ENCODE data around the gene GALNTL6. TPM values are rescaled to one million over a fixed set of nuclear protein-coding genes. Genes with fewer than 3 reads are reported as not detected.
"Not testable (repeated sequence)": the region's sequence is repeated elsewhere in the genome, so short reads cannot be mapped to it uniquely, and the experiment has no call there.

The GALNTL6 gene
- total RNA-seq, 1 donor from 2014 or later = 2.1 TPM

- not testable (repeated sequence) for H3K4me1 ChIP-seq (ENCODE audit: control insufficient read depth in 3 of 3, insufficient read depth in 3 of 3, low read length in 3 of 3); H3K9me3 ChIP-seq (ENCODE audit: control insufficient read depth in 3 of 3, low read length in 3 of 3); H3K27me3 ChIP-seq (ENCODE audit: control insufficient read depth in 3 of 3, insufficient read depth in 3 of 3, low read length in 3 of 3); H3K9ac ChIP-seq (ENCODE audit: low read depth in 1 of 3, low read length in 3 of 3); H3K4me3 ChIP-seq (ENCODE audit: low read length in 3 of 3); H3K27ac ChIP-seq (ENCODE audit: low read depth, low read length); H3K36me3 ChIP-seq (ENCODE audit: control insufficient read depth in 3 of 3, insufficient read depth in 3 of 3, low read length in 3 of 3)
These were observed 1208.8 kb downstream of the GALNTL6 start for GRCh38 chr4:173021746-173022573.

DNA sequence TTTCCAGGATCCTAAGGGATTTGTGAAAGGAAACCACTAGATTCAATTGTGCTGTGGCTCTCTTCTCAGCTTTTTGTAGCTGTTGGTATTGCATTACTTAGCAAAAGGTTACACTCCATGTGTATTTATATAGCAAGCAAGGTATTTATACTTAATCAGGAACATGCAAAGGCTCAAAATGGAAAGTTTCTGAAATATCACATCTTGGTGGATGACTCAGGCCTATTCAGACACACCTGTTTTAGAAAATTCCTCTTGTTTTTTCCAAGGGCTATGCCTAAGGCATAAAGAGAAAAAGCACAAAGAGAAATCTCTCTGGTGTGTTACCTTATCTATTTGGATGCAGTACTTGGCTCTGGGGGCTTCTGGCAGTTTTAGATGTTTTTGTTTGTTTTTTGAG is 1211.0 kb downstream of the GALNTL6 start:
- Histone ChIP-seq H3K9ac (ENCODE audit: low read depth in 1 of 3, low read length in 3 of 3) (no peak overlapping the region), H3K27ac (ENCODE audit: low read depth, low read length) (no peak overlapping the region), H3K27me3 (ENCODE audit: control insufficient read depth in 3 of 3, insufficient read depth in 3 of 3, low read length in 3 of 3) (peaks cover 0 to 3% (median 0%) of the 10 kb centered on the region in 3 donors), H3K36me3 (ENCODE audit: control insufficient read depth in 3 of 3, insufficient read depth in 3 of 3, low read length in 3 of 3) (no peaks in the 10 kb centered on the region), H3K4me3 (ENCODE audit: low read length in 3 of 3) (no peak overlapping the region), H3K4me1 (ENCODE audit: control insufficient read depth in 3 of 3, insufficient read depth in 3 of 3, low read length in 3 of 3) (no peaks in the 10 kb centered on the region), H3K9me3 (ENCODE audit: control insufficient read depth in 3 of 3, low read length in 3 of 3) (no peaks in the 10 kb centered on the region)

- no peaks in the 10 kb centered on the region for H3K36me3 ChIP-seq (ENCODE audit: control insufficient read depth in 3 of 3, insufficient read depth in 3 of 3, low read length in 3 of 3)
- no peaks in the 10 kb centered on the region for H3K9me3 ChIP-seq (ENCODE audit: control insufficient read depth in 3 of 3, low read length in 3 of 3)
- no peak overlapping the region for H3K9ac ChIP-seq (ENCODE audit: low read depth in 1 of 3, low read length in 3 of 3)
- H3K27me3 ChIP-seq (ENCODE audit: control insufficient read depth in 3 of 3, insufficient read depth in 3 of 3, low read length in 3 of 3) = peaks cover 0 to 3% (median 0%) of the 10 kb centered on the region in 3 donors
- no peak overlapping the region for H3K4me3 ChIP-seq (ENCODE audit: low read length in 3 of 3)
- H3K27ac ChIP-seq (ENCODE audit: low read depth, low read length) = no peak overlapping the region
- no peaks in the 10 kb centered on the region for H3K4me1 ChIP-seq (ENCODE audit: control insufficient read depth in 3 of 3, insufficient read depth in 3 of 3, low read length in 3 of 3)
These were observed 1211.9 kb downstream of the GALNTL6 start for GRCh38 chr4:173025131-173025530.

DNA sequence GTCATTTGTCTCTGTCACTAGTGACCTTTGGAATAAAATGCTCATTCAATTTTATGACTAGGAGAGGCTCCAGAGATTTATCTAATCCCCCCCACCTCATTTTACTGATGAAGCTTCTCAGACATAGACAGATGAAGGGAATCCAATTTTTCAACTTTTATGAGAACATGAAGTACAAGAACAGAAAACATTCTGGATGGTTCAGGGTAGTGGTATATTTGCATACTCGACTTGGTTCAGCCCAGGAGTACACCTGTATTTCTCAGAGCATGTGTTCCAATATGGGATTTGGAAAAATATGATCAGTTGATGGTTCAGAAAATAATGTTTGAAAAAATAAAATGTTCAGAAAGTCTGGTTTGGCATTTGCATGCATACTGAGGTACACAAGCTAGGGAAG is 1224.0 kb downstream of the GALNTL6 start:
- no peaks in the 10 kb centered on the region for H3K9me3 ChIP-seq (ENCODE audit: control insufficient read depth in 3 of 3, low read length in 3 of 3)

DNA sequence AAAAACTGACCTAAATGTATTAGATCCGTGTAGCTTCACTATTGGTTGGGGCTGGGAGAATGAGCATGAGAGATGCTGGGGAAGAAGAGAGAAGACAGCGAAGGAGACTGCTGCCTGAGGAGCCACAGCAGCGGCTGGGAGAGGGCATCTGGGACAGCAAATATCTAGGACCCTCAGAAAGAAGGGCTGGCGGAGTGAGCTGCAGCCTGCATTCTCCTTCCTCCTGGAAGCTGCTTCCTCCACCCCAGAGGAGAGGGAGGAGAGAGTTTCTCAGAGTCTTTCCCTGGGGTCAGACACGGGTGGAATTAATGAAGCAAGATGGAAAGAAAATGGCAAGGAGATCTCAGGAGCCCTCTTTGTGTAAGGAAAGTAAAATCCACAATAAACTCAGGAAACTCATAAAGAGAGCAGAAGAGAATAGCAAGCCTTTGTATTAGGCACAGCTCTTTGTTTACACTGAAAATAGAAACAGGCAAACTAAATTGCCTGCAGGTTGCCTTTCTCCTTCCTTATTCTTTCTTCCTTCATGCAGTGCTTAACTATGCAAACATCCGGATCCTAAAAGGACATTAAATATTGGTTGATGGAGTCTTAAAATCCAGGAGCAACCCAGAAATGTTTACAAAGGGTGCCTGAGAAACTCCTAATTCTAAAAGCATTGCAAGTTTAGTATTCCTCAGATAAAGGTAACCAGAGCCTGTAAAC is 1225.1 kb downstream of the GALNTL6 start:
- Histone ChIP-seq H3K27me3 (ENCODE audit: control insufficient read depth in 3 of 3, insufficient read depth in 3 of 3, low read length in 3 of 3) (no peaks in the 10 kb centered on the region), H3K36me3 (ENCODE audit: control insufficient read depth in 3 of 3, insufficient read depth in 3 of 3, low read length in 3 of 3) (no peaks in the 10 kb centered on the region), H3K9me3 (ENCODE audit: control insufficient read depth in 3 of 3, low read length in 3 of 3) (no peaks in the 10 kb centered on the region), H3K9ac (ENCODE audit: low read depth in 1 of 3, low read length in 3 of 3) (no peak overlapping the region), H3K4me3 (ENCODE audit: low read length in 3 of 3) (no peak overlapping the region), H3K4me1 (ENCODE audit: control insufficient read depth in 3 of 3, insufficient read depth in 3 of 3, low read length in 3 of 3) (peaks cover 0 to 8% (median 0%) of the 10 kb centered on the region in 3 donors), H3K27ac (ENCODE audit: low read depth, low read length) (no peak overlapping the region)

More for the DNA sequence above, 1224.0 kb downstream of the GALNTL6 start:
- no peaks in the 10 kb centered on the region for H3K27me3 ChIP-seq (ENCODE audit: control insufficient read depth in 3 of 3, insufficient read depth in 3 of 3, low read length in 3 of 3)
- no peak overlapping the region for H3K4me3 ChIP-seq (ENCODE audit: low read length in 3 of 3)
- H3K9ac ChIP-seq (ENCODE audit: low read depth in 1 of 3, low read length in 3 of 3) = no peak overlapping the region
- H3K36me3 ChIP-seq (ENCODE audit: control insufficient read depth in 3 of 3, insufficient read depth in 3 of 3, low read length in 3 of 3) = no peaks in the 10 kb centered on the region
- no peak overlapping the region for H3K27ac ChIP-seq (ENCODE audit: low read depth, low read length)
- H3K4me1 ChIP-seq (ENCODE audit: control insufficient read depth in 3 of 3, insufficient read depth in 3 of 3, low read length in 3 of 3) = peaks cover 0 to 8% (median 0%) of the 10 kb centered on the region in 3 donors

DNA sequence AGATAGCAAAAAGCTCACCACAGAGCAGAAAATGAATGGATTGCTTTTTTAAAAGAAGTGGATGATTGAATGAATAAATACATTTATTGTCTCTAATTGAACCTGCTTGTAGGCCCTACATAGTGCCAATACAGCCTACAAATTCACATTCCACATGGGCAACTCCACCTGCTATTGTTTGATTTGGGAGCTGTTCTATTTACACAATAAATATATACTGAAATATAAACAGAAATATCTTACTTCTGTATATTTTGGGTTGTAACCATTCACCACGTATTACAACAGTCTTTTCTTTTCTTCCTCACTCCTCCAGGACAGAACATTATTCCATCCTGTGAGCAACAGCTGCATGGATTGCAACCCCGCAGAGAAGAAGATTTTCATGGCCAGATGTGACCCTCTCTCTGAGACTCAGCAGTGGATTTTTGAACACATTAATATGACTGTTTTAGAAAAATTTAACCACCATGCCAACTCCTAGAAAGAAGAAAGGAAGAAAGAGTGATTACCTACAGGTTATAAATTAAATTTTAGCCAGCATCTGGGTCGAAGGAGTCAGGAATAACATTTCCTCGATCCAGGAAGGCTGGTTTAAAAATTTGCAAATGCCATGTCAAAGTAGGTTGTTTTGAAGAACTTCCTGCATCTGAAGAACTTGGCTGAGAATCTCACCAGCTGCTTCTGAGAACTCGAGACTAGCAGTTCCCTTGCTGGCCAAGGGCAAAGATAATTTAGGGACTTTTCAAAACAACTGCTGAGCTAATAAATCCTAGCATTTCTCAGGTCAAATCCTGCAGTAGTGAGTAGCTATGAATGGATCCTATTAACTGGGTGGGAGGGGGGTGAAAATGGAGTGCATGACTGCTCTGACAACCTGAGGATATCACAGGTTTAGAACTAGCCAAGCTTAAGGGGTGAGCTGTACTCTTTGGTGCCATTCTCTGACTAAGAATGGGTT is 1226.7 kb downstream of the GALNTL6 start:
- no peaks in the 10 kb centered on the region for H3K9me3 ChIP-seq (ENCODE audit: control insufficient read depth in 3 of 3, low read length in 3 of 3)
- H3K9ac ChIP-seq (ENCODE audit: low read depth in 1 of 3, low read length in 3 of 3) = peak overlapping the region in 1 of 3 donors; percentile 12
- H3K4me1 ChIP-seq (ENCODE audit: control insufficient read depth in 3 of 3, insufficient read depth in 3 of 3, low read length in 3 of 3) = peaks cover 0 to 8% (median 0%) of the 10 kb centered on the region in 3 donors
- no peak overlapping the region for H3K27ac ChIP-seq (ENCODE audit: low read depth, low read length)
- H3K36me3 ChIP-seq (ENCODE audit: control insufficient read depth in 3 of 3, insufficient read depth in 3 of 3, low read length in 3 of 3) = no peaks in the 10 kb centered on the region
- peak overlapping the region in 1 of 3 donors; percentile 19 for H3K4me3 ChIP-seq (ENCODE audit: low read length in 3 of 3)
- no peaks in the 10 kb centered on the region for H3K27me3 ChIP-seq (ENCODE audit: control insufficient read depth in 3 of 3, insufficient read depth in 3 of 3, low read length in 3 of 3)

DNA sequence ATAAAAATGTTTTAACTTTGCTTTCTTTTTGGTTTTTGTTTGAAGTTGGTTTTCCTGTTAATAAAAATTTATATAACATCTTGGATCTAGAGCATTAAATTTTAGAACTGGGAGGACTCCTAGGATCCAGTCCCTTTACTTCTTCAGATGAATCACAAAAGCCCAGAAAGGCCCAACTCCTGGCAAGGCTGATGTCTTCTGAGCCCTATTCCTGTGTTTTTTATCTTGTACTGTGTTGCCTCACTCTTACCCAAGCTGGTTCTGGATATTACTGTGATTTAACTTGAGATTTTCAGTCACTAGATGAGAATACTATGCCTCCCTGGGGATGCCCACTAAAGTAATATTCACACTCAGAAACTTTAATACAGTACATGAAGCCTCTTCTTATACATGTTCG is 1228.3 kb downstream of the GALNTL6 start:
- no peaks in the 10 kb centered on the region for H3K9me3 ChIP-seq (ENCODE audit: control insufficient read depth in 3 of 3, low read length in 3 of 3)
- H3K9ac ChIP-seq (ENCODE audit: low read depth in 1 of 3, low read length in 3 of 3) = no peak overlapping the region
- H3K4me3 ChIP-seq (ENCODE audit: low read length in 3 of 3) = no peak overlapping the region
- H3K4me1 ChIP-seq (ENCODE audit: control insufficient read depth in 3 of 3, insufficient read depth in 3 of 3, low read length in 3 of 3) = peaks cover 0 to 8% (median 0%) of the 10 kb centered on the region in 3 donors
- H3K36me3 ChIP-seq (ENCODE audit: control insufficient read depth in 3 of 3, insufficient read depth in 3 of 3, low read length in 3 of 3) = no peaks in the 10 kb centered on the region
- no peaks in the 10 kb centered on the region for H3K27me3 ChIP-seq (ENCODE audit: control insufficient read depth in 3 of 3, insufficient read depth in 3 of 3, low read length in 3 of 3)
- no peak overlapping the region for H3K27ac ChIP-seq (ENCODE audit: low read depth, low read length)

- H3K27me3 ChIP-seq (ENCODE audit: control insufficient read depth in 3 of 3, insufficient read depth in 3 of 3, low read length in 3 of 3); H3K36me3 ChIP-seq (ENCODE audit: control insufficient read depth in 3 of 3, insufficient read depth in 3 of 3, low read length in 3 of 3); H3K9ac ChIP-seq (ENCODE audit: low read depth in 1 of 3, low read length in 3 of 3); H3K27ac ChIP-seq (ENCODE audit: low read depth, low read length); H3K9me3 ChIP-seq (ENCODE audit: control insufficient read depth in 3 of 3, low read length in 3 of 3); H3K4me3 ChIP-seq (ENCODE audit: low read length in 3 of 3); H3K4me1 ChIP-seq (ENCODE audit: control insufficient read depth in 3 of 3, insufficient read depth in 3 of 3, low read length in 3 of 3): not testable (repeated sequence)
These were observed 1228.9 kb downstream of the GALNTL6 start for GRCh38 chr4:173042139-173042538.

- no peaks in the 10 kb centered on the region for H3K9me3 ChIP-seq (ENCODE audit: control insufficient read depth in 3 of 3, low read length in 3 of 3)
- H3K36me3 ChIP-seq (ENCODE audit: control insufficient read depth in 3 of 3, insufficient read depth in 3 of 3, low read length in 3 of 3) = no peaks in the 10 kb centered on the region
- no peaks in the 10 kb centered on the region for H3K27me3 ChIP-seq (ENCODE audit: control insufficient read depth in 3 of 3, insufficient read depth in 3 of 3, low read length in 3 of 3)
- H3K27ac ChIP-seq (ENCODE audit: low read depth, low read length) = no peak overlapping the region
- H3K4me1 ChIP-seq (ENCODE audit: control insufficient read depth in 3 of 3, insufficient read depth in 3 of 3, low read length in 3 of 3) = peaks cover 0 to 8% (median 0%) of the 10 kb centered on the region in 3 donors
- H3K9ac ChIP-seq (ENCODE audit: low read depth in 1 of 3, low read length in 3 of 3) = no peak overlapping the region
- H3K4me3 ChIP-seq (ENCODE audit: low read length in 3 of 3) = no peak overlapping the region
These were observed 1231.1 kb downstream of the GALNTL6 start for GRCh38 chr4:173044340-173044739.

Data from skeletal muscle tissue (tissue), 4 donors.